Astrocyte (in vitro differentiated cells and primary cell): ENCODE measurements around the gene HFE.

Experiments used
- CTCF ChIP-seq: IDR thresholded peaks from 2 replicates; pipeline ENCODE4 v1.5.1; 2011; ENCODE audit warnings: low read depth, mild to moderate bottlenecking, inconsistent platforms, low read length, moderate library complexity; ENCODE audit not compliant: insufficient read depth
- EZH2 ChIP-seq: IDR thresholded peaks from 2 replicates; pipeline ENCODE4 v1.6.1; 2012; ENCODE audit warnings: mild to moderate bottlenecking, low read length, inconsistent platforms; ENCODE audit not compliant: insufficient read depth

DNA sequence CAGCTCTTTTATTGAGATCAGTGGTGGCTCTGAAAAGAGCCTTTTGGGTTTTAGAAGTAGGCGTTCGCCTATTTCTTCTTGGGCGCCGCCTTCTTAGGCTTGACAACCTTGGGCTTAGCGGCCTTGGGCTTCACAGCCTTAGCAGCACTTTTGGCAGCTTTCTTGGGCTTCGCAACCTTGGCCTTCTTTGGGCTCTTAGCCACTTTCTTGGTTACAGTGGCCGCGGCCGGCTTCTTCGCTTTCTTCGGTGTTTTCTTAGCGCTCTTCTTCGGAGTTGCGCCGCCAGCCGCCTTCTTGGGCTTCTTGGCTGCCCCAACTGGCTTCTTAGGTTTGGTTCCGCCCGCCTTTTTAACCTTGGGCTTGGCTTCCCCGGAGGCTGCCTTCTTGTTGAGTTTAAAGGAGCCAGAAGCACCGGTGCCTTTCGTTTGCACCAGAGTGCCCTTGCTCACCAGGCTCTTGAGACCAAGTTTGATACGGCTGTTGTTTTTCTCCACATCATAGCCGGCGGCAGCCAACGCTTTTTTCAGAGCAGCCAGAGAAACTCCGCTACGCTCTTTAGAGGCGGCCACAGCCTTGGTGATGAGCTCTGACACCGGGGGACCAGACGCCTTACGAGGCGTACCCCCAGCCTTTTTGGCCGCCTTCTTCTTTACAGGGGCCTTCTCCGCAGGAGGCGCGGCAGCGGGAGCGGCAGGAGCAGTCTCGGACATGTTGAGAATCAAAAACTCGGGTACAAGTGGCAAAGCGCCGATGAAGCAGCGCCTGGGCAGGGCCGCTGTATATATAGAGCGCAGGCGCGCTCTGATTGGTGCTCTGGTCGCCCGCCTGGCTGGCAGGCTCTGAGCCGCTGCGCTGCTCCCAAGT, 31.3 kb upstream of the HFE start:
- TF ChIP-seq CTCF (no peak), EZH2 (no peak)
